GM18511 (cell line): ENCODE results near the gene CDK19.
"Not testable (repeated sequence)": the region's sequence is repeated elsewhere in the genome, so short reads cannot be mapped to it uniquely, and the experiment has no call there.

ENCODE experiments used
- ATAC-seq: cut with Tn5 transposase; IDR thresholded peaks from one replicate; pipeline ENCODE4 v1.9.1; 2021; ENCODE audit warnings: mild to moderate bottlenecking, moderate library complexity; ENCODE audit not compliant: unreplicated experiment

The CDK19 gene

DNA sequence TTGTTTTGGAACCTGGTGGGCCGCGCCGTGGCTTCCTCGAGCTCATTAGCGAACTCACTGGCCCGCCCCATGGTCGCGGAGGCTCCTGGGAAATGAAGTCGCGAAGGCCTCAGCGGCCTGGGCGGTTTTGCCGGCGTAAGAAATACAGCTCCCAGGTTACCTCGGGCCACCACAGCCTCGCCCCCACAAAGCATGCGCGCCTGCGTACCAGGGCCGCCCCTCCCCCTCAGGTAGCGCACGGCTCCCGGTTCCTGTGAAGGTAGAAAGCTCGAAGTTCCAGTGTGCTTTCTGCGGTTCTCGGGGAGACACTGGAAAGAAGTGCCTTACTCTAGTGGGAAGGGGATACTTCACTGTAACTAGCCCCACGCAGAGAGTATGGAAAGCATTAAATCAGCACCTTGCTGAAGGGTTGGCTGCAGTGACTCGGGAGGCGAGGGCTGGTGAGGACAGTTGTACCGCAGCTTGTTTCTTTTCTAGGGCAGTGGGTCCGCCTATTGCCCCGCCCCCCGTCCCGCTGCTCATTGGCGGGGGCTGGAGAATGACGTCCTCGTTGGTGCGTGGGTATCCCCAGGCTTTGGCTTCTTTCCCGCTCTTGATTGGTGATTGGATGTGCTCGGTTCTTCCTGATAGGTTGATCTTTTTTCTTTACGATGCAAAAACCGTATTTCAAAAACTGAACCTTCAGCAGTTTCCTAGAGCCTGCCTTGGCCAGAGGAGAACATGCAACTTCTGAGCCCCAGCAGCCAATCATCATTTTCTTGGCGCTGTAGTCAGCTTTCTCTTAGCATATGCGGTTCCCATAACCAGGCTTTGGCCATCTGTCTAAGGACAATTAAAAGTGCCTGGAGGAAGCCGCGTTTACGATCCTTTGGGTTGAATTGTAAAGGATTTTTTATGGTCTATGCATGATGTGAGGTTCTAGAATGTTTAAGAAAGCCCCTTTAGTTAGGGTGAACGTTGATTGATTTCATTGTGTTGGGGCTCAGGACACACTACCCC, at the start of gene CDK19:
Gene CDK19 (minus strand): TSS at position 59 of the 999 bp plus-strand sequence. CDS start 333 bp downstream, outside the sequence.
- ATAC-seq: peak; percentile 80

DNA sequence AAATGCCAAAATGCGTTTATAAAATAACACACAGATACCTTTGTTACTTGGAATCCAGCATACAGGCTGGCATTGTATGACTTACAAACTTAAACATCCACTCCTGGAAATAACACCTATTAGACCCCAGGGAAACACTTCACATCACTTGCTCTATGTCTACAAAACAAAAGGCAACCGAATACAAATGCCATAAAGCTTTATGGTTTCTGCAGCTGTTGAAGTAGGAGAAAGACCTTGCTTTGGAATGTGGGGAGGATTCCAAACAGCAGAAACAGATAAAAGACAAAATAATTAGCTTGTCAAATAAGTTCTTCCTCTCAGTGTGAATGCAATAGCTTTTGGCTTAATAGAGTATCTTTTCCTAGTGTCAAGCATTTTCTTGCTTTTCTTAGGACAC, 49.6 kb upstream of the CDK19 start:
- ATAC-seq: no peak

DNA sequence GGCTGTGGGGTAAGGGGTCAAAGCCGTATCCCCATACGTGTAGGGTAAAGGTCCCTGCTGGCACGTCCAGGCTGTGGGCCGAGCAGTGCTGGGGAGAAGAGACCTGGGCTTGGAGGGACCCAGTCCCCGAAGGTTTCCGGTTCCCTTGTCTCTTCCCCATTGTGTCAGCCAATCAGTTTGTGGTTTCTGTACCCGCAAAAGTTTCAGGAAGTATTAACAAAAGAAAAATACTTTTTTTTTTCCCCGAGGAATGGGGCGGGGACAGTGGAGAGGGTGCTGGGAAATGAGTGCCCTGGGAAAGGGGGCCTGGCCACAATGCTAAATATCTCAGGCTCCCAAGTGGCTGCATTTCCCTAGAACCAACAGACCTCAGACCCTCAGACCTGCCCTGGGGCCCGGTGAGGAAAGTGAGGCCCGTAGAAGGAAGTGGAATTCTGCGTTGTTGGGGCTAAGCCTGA, 44.1 kb upstream of the CDK19 start:
- ATAC-seq: no peak

DNA sequence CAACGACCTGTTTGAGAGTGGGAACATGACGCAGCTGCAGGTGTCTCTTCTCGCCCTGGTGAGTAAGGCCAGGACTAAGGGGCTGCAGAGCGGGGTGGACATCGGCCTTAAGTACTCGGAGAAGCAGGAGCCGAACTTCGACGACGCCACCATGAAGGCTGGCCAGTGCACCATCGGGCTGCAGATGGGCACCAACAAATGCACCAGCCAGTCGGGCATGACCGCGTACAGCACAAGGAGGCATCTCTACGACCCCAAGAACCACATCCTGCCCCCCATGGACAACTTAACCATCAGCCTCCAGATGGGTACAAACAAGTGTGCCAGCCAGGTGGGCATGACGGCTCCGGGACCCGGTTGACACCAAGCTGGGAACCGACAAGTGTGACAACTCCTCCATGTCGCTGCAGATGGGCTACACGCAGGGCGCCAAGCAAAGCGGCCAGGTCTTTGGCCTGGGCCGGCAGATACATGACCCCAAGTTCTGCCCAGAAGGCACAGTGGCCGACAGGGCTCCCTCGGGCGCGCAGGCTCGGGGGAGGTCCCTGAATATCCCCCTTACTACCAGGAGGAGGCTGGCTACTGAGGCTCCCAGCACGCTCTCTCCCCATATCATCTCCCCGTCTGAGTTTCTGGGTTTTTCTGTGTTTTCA, 43.4 kb upstream of the CDK19 start:
- ATAC-seq: no peak

DNA sequence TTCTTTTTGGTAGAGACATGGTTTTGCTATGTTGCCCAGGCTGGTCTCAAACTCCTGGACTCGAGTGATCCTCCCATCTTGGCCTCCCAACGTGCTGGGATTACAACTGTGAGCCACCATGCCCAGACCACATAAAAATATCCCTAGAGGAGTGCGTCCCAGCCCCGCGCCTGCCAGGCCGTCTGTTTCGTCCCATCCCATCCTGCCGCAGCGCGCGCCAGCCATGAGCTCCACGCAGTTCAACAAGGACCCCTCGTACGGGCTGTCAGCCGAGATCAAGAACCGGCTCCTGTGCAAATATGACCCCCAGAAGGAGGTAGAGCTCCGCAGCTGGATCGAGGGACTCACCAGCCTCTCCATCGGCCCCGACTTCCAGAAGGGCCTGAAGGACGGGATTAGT, 42.7 kb upstream of the CDK19 start:
- ATAC-seq: no peak

DNA sequence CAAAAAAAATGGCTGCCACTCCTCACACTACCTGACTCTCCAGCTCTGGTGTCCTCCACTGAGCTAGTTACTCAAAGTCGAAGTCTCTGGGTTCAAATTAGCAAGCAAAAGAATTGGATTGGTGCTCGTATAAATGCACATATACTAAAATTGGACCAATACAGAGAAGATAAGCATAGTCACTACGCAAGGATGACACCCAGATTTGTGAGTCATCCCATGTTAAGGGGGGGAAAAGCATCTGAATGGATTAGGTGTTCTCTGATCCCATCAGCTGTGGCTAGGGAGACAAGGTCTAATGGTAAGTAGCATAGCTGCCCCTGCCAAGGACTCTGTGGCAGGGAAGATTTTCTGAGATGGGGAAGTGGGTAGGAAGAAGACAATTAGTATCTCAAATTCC, 41.0 kb upstream of the CDK19 start:
- no peak for ATAC-seq

DNA sequence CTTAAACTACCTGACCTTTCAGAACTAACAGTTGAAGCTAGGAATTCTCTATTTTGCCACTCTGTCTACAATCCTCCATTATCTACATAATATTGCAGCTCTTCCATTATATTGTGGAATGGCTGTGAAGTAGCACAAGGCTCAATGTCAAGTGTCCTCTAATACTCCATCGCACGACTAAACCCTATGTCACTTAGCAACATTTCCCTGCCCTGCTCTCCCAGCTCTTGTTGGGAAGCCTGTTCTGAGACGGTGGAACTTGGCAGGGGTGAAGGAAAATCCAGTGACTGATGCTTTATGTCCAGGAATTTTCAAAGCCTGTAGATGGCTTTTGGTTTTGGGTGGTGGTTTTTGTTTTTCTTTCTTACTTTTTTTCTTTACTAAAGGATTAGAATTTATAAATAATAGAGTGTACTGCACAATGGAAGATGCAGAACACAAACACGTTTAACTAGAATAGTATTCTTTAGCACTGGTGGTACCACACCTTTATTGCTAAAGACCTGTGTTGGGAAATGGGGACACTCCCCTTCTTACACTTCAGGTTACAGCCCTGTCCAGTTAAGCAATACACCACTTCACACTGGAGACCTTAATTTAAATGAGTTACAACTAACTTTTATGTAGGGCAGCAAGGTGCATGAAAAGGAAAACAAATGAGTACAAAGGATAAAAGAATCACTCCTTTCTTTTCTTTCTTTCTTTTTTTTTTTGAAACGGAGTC, 38.6 kb upstream of the CDK19 start:
- no peak for ATAC-seq

DNA sequence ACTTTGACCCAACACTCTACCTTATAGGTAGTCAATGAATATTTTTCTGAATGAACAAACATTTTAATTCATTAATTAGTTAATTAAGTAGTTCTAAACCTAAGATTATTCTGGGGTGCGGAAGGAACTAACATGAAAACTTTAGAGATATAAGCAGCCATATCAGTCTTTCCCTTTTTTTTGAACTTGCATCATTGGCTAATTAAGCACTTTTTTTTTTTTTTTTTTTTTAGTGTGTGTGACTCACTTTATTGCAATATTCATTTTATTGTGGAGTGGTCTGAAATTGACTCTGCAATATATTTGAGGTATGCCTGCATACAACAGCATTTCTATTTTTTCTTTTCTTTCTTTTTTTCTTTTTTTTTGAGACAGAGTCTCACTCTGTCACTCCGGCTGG, 37.5 kb upstream of the CDK19 start:
- ATAC-seq: no peak

DNA sequence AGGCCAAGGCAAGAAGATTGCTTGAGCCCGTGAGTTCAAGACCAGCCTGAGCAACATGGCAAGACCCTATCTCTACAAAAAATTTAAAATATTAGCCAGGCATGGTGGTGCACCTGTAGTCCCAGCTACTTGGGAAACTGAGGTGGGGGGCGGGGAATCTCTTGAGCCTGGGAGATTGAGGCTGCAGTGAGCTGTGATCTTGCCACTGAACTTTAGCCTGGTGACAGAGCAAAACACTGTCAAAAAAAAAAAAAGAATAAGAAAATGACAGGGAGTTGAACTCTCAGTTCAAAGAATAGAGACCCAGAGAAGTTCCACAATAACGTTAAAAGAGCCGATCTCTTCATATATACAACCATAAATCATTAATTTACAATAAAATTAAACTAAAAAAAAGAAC, 34.5 kb upstream of the CDK19 start:
- no peak for ATAC-seq

DNA sequence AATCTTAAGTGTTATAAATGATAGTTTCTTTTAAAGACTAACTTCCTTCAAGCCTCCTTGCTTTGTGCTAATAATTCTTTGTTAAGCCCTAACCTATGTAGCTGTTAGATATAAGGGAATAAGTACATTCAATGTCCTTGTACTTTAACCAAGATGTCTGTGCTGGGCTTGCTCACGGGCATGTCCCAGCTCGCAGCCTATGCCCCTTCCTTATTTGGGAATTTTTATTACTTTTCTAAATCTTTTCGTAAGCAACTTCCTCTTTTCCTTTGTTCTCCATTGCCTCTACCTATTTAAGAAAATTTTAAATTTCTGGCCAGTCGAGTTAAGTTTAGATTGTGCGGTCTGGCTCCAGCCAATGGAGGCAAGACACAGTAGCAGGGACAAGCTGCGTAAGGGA, 26.0 kb upstream of the CDK19 start:
- no peak for ATAC-seq

DNA sequence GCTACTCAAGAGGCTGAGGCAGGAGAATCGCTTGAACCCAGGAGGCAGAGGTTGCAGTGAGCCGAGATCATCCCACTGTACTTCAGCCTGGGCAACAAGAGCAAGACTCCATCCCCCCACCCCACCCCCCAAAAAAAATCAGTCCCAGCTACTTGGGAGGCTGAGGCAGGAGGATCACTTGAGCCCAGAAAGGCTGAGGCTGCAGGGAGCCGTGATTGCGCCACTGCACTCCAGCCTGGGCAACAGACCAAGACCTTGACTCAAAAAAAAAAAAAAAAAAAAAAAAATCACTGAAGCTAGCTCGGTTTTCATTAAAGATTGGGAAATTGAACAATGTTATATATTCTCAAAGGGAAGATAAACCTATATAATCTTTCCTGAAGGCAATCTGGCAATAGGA, 20.5 kb upstream of the CDK19 start:
- not testable (repeated sequence) for ATAC-seq

DNA sequence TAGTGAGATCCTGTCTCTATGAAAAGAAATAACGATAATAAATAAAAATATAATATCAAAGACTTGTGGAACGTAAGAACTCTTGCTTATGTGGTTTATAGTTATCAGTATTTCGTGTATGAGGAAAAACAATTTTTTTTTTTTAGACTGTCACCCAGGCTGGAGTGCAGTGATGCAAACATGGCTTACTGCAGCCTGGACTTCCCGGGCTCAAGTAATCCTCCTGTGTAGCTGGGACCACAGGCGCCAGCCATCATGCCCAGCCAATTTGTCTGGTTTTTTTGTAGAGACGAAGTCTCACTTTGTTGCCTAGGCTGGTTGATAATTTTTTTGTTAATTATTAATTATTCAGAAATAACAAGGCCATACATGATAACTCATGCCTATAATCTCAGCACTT, 18.6 kb upstream of the CDK19 start:
- ATAC-seq: no peak

DNA sequence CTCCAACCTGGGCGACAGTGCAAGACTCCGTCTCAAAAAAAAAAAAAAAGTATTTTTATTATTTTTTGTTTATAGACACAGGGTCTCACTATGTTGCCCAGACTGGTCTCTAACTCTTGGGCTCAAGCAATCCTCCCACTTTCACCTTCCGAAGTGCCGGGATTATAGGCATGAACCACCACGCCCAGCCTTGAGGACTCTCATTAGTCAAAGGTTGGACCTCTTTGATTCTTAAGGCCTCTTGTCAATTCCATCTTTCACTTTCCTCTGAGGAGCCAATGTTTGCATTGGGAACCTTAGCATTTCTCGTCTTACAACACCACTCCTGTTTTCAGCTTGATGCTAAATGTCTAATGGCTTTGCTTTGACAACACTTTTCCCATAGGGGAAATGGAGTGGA, 16.1 kb upstream of the CDK19 start:
- no peak for ATAC-seq

DNA sequence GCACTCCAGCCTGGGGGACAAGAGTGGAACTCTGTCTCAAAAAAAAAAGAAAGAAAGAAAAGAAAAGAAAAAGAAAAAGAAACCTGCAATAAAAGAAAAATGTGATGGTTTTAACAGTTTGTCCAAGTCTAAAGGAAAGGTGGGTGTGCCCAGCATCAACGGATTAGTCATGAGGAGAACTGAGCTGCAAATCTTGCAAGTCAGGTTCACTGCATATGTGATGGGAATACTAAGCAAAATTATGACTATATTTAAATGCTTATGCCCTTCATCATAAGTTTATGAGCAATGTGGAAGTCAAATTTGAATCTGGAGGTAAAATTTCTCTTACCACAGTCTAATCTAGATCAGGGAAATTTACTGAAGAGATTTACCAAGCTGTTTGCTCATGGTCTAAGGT, 13.1 kb upstream of the CDK19 start:
- no peak for ATAC-seq

DNA sequence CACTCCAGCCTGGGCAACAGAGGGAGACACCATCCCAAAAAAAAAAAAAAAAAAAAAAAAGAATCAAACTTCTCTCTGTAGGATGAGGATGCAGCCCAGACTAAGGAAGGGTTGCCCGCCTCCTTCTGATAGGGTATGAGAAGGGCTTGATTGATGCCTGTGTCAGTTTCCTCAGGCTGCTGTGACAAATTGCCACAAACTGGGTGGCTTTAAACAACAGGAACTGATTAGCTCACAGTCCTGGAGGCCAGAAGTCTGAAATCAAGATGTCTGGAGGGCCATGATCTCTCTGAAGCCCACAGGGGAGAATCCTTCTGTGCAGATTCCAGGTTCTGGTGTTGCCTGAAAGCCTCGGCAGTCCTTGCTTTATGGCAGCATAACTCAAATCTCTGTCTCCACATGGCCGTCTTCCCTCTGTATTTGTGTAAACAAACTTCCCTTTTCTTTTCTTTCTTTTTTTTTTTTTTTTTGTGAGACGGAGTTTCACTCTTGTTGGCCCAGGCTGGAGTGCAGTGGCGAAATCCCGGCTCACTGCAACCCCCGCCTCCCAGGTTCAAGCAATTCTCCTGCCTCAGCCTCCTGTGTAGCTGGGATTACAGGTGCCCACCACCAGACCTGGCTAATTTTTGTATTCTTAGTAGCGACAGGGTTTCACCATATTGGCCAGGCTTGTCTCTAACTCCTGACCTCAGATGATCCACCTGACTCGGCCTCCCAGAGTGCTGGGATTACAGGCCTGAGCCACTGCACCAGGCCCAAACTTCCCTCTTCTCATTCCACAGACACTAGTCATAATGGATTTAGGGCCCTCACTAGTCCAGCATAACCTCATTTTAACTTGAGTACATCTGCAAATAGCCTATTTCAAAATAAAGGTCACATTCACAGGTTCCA, 11.2 kb upstream of the CDK19 start:
- no peak for ATAC-seq

DNA sequence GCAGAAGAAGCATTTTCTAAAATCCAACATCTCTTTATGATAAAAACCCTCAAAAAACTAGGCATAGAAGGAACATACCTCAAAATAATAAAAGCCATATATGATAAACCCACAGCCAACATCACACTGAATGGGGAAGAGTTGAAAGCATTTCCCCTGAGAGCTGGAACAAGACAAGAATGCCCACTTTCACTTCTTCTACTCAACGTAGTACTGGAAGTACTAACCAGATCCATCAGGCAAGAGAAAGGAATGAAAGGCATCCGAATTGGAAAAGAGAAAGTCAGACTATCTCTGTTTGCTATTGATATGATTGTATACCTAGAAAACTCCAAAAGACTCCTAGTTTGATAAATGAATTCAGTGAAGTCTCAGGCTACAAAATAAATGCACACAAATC, 7.9 kb upstream of the CDK19 start:
- no peak for ATAC-seq

DNA sequence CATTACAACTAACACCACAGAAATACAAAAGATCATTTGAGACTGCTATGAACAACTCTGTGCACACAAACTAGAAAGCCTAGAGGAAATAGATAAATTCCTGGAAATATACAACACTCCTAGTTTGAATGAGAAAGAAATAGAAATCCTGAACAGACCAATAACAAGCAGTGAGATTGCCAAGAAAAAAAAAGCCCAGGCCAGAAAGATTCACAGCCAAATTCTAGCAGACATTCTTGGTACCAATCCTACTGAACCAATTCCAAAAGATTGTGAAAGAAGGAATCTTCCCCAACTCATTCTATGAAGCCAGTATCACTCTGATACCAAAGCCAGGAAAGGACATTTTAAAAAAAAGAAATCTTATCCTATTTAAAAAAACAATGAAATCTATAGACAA, 7.0 kb upstream of the CDK19 start:
- ATAC-seq: no peak

DNA sequence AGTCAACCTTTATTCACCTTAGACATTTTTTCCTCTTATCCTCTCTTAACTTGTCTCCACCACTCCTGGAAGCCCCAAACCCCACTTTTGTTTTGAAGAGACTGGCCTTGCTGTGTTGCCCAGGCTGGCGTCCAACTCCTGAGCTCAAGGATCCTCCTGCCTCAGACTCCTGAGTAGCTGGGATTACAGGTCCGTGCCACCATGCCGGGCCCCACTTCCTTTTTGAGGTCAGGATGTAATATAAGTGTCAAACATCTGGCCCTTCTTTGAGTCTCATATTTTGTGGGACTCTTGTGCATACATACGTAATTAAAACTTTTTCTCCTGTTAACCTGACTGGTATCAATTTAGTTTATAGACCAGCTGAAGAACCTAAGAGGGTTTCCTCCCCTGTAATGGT, 1.4 kb upstream of the CDK19 start:
- no peak for ATAC-seq

DNA sequence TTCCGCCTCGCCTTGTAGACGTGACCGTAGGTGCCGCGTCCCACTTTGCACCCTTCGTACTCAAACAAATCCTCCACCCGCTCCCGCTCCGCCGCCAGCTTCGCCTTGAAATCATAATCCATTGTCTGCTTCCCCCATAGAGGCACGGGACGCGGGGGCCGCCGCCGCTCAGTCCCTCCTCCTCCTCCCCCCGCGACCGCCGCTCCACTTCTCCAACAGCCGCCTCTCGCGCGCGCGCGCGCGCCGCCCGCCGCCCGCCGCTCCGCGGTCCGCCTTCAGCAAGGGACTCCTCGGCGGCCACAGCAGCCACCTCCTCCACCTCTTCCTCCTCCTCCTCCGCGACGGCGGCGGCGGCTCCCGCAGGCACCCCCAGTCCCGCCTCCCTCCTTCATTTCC, 256 bp downstream of the CDK19 start:
- ATAC-seq: no peak
